OCI-LY1 (cell line): ENCODE measurements around the gene STPG4.

ENCODE experiments used
- CTCF ChIP-seq: fragments of 200-600 bp; sonication (generic), shearing (Covaris generic); IDR thresholded peaks from 2 replicates; pipeline ENCODE4 v1.5.1; 2017; ENCODE audit warnings: mild to moderate bottlenecking, antibody characterized with exemption, low read length, moderate library complexity, mixed read lengths
- EZH2 ChIP-seq: fragments of 200-600 bp; sonication (generic), shearing (Covaris generic); IDR thresholded peaks from 2 replicates; pipeline ENCODE4 v1.8.0; 2017; ENCODE audit warnings: borderline replicate concordance, mixed run types, mild to moderate bottlenecking, antibody characterized with exemption, low read length, moderate library complexity, mixed read lengths

- TF ChIP-seq CTCF (no peak), EZH2 (no peak)
Observed at GRCh38 chr2:47095349-47096020, 59.6 kb downstream of the STPG4 start.
